Measurements from ENCODE around the gene ARHGEF10L.

GRCh38 chr1:17575797-17576518, 36.5 kb downstream of the ARHGEF10L start:
- TF ChIP-seq CTCF (conservative IDR thresholded peaks at IDR 0.05) (no peak), ZFX (IDR thresholded peaks at IDR 0.05) (no peak)

All from C4-2B (cell line).